H9 (cell line): Measurements from ENCODE around the gene SLC13A5. TPM values are rescaled to one million over a fixed set of nuclear protein-coding genes. Genes with fewer than 3 reads are reported as not detected.

ENCODE experiments used
- DNase-seq: peaks from one replicate; pipeline ENCODE4 v3.0.0-alpha.2; 2017
- H2AFZ ChIP-seq: one replicate; pipeline ENCODE4 v1.6.1; 2013; ENCODE audit warnings: mild to moderate bottlenecking, low read length, control low read depth, moderate library complexity
- H2AK5ac ChIP-seq: 2 replicates; pipeline ENCODE4 v1.6.1; 2013; ENCODE audit warnings: low read length, control low read depth, mixed read lengths; ENCODE audit not compliant: insufficient read length
- H2BK120ac ChIP-seq: one replicate; pipeline ENCODE4 v1.6.1; 2013; ENCODE audit warnings: low read depth, mild to moderate bottlenecking, low read length, control low read depth, inconsistent platforms; ENCODE audit not compliant: poor library complexity, severe bottlenecking
- H2BK12ac ChIP-seq: 2 replicates; pipeline ENCODE4 v1.6.1; 2013; ENCODE audit warnings: low read length, control low read depth, mixed read lengths, low read depth; ENCODE audit not compliant: insufficient read length
- H2BK15ac ChIP-seq: 2 replicates; pipeline ENCODE4 v1.6.1; 2013; ENCODE audit warnings: low read depth, low read length, control low read depth
- H2BK20ac ChIP-seq: one replicate; pipeline ENCODE4 v1.6.1; 2013; ENCODE audit warnings: low read depth, mild to moderate bottlenecking, low read length, control low read depth, inconsistent platforms; ENCODE audit not compliant: poor library complexity, severe bottlenecking
- H2BK5ac ChIP-seq: 2 replicates; pipeline ENCODE4 v1.6.1; 2013; ENCODE audit warnings: low read length, control low read depth, mixed read lengths; ENCODE audit not compliant: insufficient read length
- H3K14ac ChIP-seq: 2 replicates; pipeline ENCODE4 v1.6.1; 2013; ENCODE audit warnings: low read length, control low read depth; ENCODE audit not compliant: insufficient read depth
- H3K18ac ChIP-seq: 2 replicates; pipeline ENCODE4 v1.6.1; 2013; ENCODE audit warnings: low read depth, mild to moderate bottlenecking, mixed read lengths, low read length, control low read depth; ENCODE audit not compliant: insufficient read length
- H3K23ac ChIP-seq: 2 replicates; pipeline ENCODE4 v1.6.1; 2013; ENCODE audit warnings: low read length, control low read depth, mixed read lengths, low read depth; ENCODE audit not compliant: insufficient read length
- H3K23me2 ChIP-seq: 2 replicates; pipeline ENCODE4 v1.6.1; 2013; ENCODE audit warnings: low read depth, mild to moderate bottlenecking, mixed read lengths, low read length, control low read depth; ENCODE audit not compliant: insufficient read length, poor library complexity, severe bottlenecking
- H3K27ac ChIP-seq: 2 replicates; pipeline ENCODE4 v1.5.1; 2013; ENCODE audit warnings: low read length, control low read depth, mixed read lengths, low read depth; ENCODE audit not compliant: insufficient read length
- H3K27me3 ChIP-seq: 2 replicates; pipeline ENCODE4 v1.6.1; 2013; ENCODE audit warnings: low read length, control low read depth, inconsistent platforms; ENCODE audit not compliant: insufficient read depth
- H3K4ac ChIP-seq: 2 replicates; pipeline ENCODE4 v1.6.1; 2013; ENCODE audit warnings: low read depth, mild to moderate bottlenecking, control low read depth, inconsistent platforms, low read length, moderate library complexity
- H3K4me1 ChIP-seq: 2 replicates; pipeline ENCODE4 v1.6.1; 2013; ENCODE audit warnings: low read length, control low read depth, inconsistent platforms; ENCODE audit not compliant: insufficient read depth
- H3K4me2 ChIP-seq: 2 replicates; pipeline ENCODE4 v1.6.1; 2013; ENCODE audit warnings: low read length, control low read depth, mixed read lengths; ENCODE audit not compliant: insufficient read length, insufficient read depth
- H3K56ac ChIP-seq: 2 replicates; pipeline ENCODE4 v1.6.1; 2013; ENCODE audit warnings: low read depth, mild to moderate bottlenecking, mixed read lengths, low read length, control low read depth; ENCODE audit not compliant: insufficient read length
- H3K79me1 ChIP-seq: 2 replicates; pipeline ENCODE4 v1.6.1; 2013; ENCODE audit warnings: low read depth, mild to moderate bottlenecking, moderate library complexity, low read length, control low read depth, inconsistent platforms; ENCODE audit not compliant: insufficient read depth, poor library complexity, severe bottlenecking
- H3K79me2 ChIP-seq: 2 replicates; pipeline ENCODE4 v1.6.1; 2013; ENCODE audit warnings: low read length, control low read depth, inconsistent platforms; ENCODE audit not compliant: insufficient read depth
- H3K9ac ChIP-seq: 2 replicates; pipeline ENCODE4 v1.6.1; 2013; ENCODE audit warnings: low read length, control low read depth, mixed read lengths; ENCODE audit not compliant: insufficient read length; ENCODE audit errors: extremely low read depth
- H3K9me3 ChIP-seq: one replicate; pipeline ENCODE4 v1.6.1; 2013; ENCODE audit warnings: low read depth, low read length, inconsistent platforms; ENCODE audit not compliant: control insufficient read depth
- H3T11ph ChIP-seq: one replicate; pipeline ENCODE4 v1.6.1; 2013; ENCODE audit warnings: mild to moderate bottlenecking, low read length, control low read depth, inconsistent platforms
- H4K20me1 ChIP-seq: one replicate; pipeline ENCODE4 v1.6.1; 2013; ENCODE audit not compliant: control insufficient read depth, insufficient read length, insufficient read depth
- H4K5ac ChIP-seq: 2 replicates; pipeline ENCODE4 v1.6.1; 2013; ENCODE audit warnings: low read depth, mild to moderate bottlenecking, mixed read lengths, low read length, control low read depth; ENCODE audit not compliant: insufficient read length
- H4K8ac ChIP-seq: replicated peaks from 2 replicates; pipeline ENCODE4 v1.6.1; 2013; ENCODE audit warnings: low read length, control low read depth, mixed read lengths, low read depth; ENCODE audit not compliant: insufficient read length
- H4K91ac ChIP-seq: 2 replicates; pipeline ENCODE4 v1.6.1; 2013; ENCODE audit warnings: low read depth, mild to moderate bottlenecking, moderate library complexity, mixed read lengths, low read length, control low read depth; ENCODE audit not compliant: insufficient read length
- H3K27ac Mint-ChIP-seq, 3 experiments: 2 replicates in 2 of 3; 3 replicates in 1 of 3; pipeline ENCODE4 v1.8.0; 2020 to 2021; ENCODE audit warnings: mixed read lengths in 3 of 3, mild to moderate bottlenecking in 1 of 3, moderate library complexity in 1 of 3
- H3K27me3 Mint-ChIP-seq: 2 replicates; pipeline ENCODE4 v1.8.0; 2021; ENCODE audit warnings: low read depth, mild to moderate bottlenecking, moderate library complexity, mixed read lengths
- H3K36me3 Mint-ChIP-seq, 3 experiments: 2 replicates in 2 of 3; 3 replicates in 1 of 3; pipeline ENCODE4 v1.8.0; 2020 to 2021; ENCODE audit warnings: low read depth in 3 of 3, mixed read lengths in 3 of 3; ENCODE audit not compliant: insufficient read depth in 1 of 3
- H3K4me1 Mint-ChIP-seq, 2 experiments: 2 replicates each; pipeline ENCODE4 v1.8.0; 2020; ENCODE audit warnings: mixed read lengths in 2 of 2
- H3K4me3 Mint-ChIP-seq, 2 experiments: 2 replicates in 1 of 2; 3 replicates in 1 of 2; pipeline ENCODE4 v1.8.0; 2020 to 2021; ENCODE audit warnings: mild to moderate bottlenecking in 2 of 2, mixed read lengths in 2 of 2, moderate library complexity in 1 of 2
- H3K9me3 Mint-ChIP-seq, 2 experiments: 2 replicates in 1 of 2; 3 replicates in 1 of 2; pipeline ENCODE4 v1.8.0; 2020; ENCODE audit warnings: mild to moderate bottlenecking in 2 of 2, mixed read lengths in 2 of 2, moderate library complexity in 1 of 2
- CTCF ChIP-seq: fragments of 200-600 bp; sonication (generic); conservative IDR thresholded peaks from 3 replicates; pipeline ENCODE4 v1.8.0; 2021; ENCODE audit warnings: antibody characterized with exemption, mild to moderate bottlenecking
- WGBS: extraction: QIAGEN DNeasy Blood & Tissue Kit; methylation state at CpG from one replicate; pipeline ENCODE4 v1.1.7; 2013; ENCODE audit warnings: missing lambda C conversion rate, low lambda C conversion rate, mixed read lengths; ENCODE audit not compliant: insufficient read length; ENCODE audit errors: extremely low coverage; 5-methylcytosine and 5-hydroxymethylcytosine counted together
- total RNA-seq: library from RNA; stranded (reverse); gene quantifications from 2 replicates; pipeline ENCODE4 v1.2.1, GENCODE V29; 2021

Gene SLC13A5
- total RNA-seq, 1 experiment from 2014 or later, result 1.6 TPM

- no peak overlapping the region for H2AFZ ChIP-seq
- Mint-ChIP-seq H3K36me3 (no peaks in the 10 kb centered on the region), H3K9me3 (no peaks in the 10 kb centered on the region), H3K27ac (no peak overlapping the region), H3K27me3 (peaks cover 58% of the 10 kb centered on the region), H3K4me1 (peaks cover 0 to 4% of the 10 kb centered on the region in 2 experiments; a peak in 1 of 4 replicates), H3K4me3 (no peak overlapping the region)
- H3K27ac ChIP-seq, result no peak overlapping the region
- H4K20me1 ChIP-seq, result no peaks in the 10 kb centered on the region
- no peak overlapping the region for H2BK120ac ChIP-seq
- no peaks in the 10 kb centered on the region for H3K23me2 ChIP-seq
- no peak overlapping the region for H3K18ac ChIP-seq
- H3K4me2 ChIP-seq, result no peak overlapping the region
- no CpG with 5 or more reads among the region's 6 CpGs for WGBS
- H2AK5ac ChIP-seq, result no peak overlapping the region
- H2BK20ac ChIP-seq, result no peak overlapping the region
- H4K91ac ChIP-seq, result no peak overlapping the region
- H4K8ac ChIP-seq, result no peak overlapping the region
- no peak overlapping the region for H3K9ac ChIP-seq
- H3K4ac ChIP-seq, result no peak overlapping the region
- no peaks in the 10 kb centered on the region for H3K79me2 ChIP-seq
- no peak for TF ChIP-seq CTCF
- no peak overlapping the region for H3K23ac ChIP-seq
- H2BK15ac ChIP-seq, result no peak overlapping the region
- H3T11ph ChIP-seq, result no peak overlapping the region
- H3K27me3 ChIP-seq, result peaks cover 4% of the 10 kb centered on the region
- peak; percentile 18 for DNase-seq
- H4K5ac ChIP-seq, result no peak overlapping the region
- no peaks in the 10 kb centered on the region for H3K79me1 ChIP-seq
- H2BK12ac ChIP-seq, result no peak overlapping the region
- H3K14ac ChIP-seq, result no peak overlapping the region
- H3K4me1 ChIP-seq, result no peaks in the 10 kb centered on the region
- no peak overlapping the region for H2BK5ac ChIP-seq
- H3K56ac ChIP-seq, result no peak overlapping the region
- H3K9me3 ChIP-seq, result no peaks in the 10 kb centered on the region
Observed at GRCh38 chr17:6666557-6666956, 46.6 kb downstream of the SLC13A5 start.
